NCI-H2196 (cell line): ENCODE results near the gene MLNR.

Experiments
- DNase-seq: peaks from one replicate; lab custom pipeline; 2025; ENCODE audit not compliant: unreplicated experiment; lab: John Stamatoyannopoulos, UW

The MLNR gene

DNA sequence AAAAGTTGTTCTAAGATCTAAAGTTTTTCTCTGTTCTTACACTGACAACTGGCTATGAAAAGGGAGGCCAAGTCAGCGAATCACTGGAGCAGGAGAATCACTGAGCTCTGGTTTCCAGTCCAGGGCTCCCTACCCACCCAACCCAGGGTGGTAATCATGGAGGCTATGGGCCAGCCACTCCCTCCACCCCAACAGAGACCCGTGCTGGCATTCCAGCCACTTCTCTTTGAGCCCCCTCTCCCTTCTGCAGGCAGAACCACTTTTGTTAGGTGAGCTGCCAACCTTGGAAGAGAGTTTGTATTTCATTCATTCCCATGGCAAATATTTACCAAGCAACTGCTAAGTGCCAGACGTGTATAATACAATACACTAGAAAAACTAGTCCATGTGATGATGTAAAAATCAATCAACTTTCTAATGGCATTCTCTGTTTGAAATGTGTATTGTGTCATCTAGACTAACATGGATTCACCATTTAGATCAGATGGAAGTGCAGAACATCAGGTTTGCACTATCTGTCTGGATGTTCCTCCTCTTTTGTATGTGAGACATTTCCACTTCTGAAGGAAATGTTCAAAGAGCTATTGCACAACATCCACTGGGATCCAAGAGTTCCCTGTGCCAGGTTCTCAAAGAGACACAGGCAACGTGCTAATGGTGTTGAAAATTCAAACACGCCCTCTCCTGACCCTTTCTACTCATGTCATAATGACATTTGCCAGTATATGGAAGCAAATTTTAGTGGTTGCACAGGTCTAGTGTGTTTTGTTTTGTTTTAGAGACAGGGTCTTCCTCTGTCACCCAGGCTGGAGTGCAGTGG, 5.3 kb downstream of the MLNR start:
- no peak for DNase-seq

DNA sequence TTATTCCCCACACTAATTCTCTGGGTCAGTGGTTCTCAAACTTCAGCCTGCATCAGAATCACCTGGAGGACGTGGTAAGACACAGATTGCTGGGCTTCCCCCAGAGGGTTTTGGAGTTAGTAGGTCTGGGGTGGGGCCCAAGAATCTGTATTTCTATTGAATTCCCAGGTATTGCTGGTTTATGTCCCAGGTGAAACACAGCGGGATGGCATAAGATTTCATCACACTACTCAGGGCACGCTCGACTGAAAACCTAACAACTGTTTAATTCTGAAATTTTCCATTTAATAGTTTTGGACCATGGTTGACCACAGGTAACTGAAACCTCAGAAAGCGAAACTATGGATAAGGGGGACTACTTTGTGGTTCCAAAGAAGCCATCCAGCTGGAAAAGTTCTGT, 6.5 kb downstream of the MLNR start:
- DNase-seq: no peak

DNA sequence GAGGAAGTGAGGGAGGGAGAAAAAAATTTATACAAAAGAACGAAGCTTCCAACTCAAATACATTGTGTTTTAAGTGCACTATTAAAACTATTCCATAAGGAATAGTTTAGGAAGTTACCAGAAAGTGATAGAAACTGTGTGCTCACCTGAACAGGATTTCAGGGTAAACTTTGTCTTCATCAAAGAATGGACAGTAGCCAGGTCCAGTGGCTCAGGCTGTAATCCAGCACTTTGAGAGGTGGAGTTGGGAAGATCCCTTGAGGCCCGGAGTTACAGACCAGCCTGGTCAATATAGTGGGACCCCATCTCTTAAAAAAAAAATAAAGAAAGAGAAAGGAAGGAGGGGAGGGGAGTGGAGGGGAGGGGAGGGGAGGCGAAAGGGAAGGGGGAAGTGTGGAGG, 14.6 kb downstream of the MLNR start:
- no peak for DNase-seq

DNA sequence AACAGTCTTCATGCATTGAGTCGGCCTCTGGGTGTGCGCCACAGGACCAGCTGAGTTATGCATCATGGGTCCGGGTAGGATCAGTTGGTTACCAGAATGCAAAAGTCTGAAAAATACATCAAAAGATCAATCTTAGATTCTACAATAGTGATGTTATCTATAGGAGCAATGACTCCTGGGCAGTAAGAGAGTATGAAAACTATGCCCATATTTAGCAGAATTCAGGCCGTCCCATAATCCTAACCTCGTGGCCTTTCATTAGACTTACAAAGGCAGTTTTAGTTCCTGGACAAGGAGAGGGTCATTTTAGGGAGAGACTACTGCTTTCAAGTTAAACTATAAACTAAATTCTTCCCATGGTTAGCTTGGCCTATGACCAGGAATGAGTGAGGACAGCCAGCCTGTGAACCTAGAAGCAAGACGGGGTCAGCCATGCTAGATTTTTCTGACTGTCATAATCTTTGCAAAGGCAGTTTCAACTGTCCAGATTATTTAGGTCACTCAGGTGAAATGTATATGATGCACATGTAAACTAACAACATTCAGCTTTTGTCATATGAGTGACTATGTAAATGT, 15.8 kb downstream of the MLNR start:
- no peak for DNase-seq

DNA sequence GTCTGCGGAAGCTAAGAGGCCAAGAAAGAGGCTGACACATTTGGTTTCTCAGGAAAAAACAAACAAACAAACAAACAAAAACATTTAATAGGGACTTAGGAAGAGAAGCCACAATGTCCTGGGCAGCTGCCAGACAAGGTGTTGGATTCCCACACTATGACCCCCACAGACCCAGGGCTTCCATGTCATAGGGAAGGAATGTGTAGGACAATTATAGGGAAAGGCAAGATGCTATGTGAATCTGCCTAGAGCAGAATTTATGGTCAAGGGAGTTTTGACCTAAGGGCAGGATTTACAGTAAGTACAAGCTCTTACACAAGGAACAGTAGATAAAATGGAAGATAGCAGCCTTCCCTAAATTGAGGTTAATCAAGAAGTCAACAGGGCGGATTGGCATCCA, 18.5 kb downstream of the MLNR start:
- DNase-seq: no peak

DNA sequence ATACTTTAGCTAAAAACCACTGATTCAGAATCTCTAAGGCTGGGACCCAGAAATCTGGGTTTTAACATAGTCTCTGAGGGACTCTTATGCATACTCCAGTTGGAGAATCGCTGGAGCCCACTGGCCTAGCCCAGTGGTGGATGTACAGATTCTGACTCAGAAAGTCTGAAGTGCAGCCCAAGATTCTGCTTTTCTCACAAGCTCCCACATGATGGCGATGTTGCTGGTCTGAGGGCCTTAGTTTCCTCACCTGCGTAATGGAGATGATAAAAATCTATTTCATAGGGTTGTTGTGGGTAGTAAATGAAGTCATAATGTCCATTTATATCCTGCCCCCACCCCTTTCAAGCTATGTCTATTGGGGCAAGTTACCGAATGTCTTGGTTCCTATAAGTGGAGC, 19.9 kb downstream of the MLNR start:
- DNase-seq: no peak

DNA sequence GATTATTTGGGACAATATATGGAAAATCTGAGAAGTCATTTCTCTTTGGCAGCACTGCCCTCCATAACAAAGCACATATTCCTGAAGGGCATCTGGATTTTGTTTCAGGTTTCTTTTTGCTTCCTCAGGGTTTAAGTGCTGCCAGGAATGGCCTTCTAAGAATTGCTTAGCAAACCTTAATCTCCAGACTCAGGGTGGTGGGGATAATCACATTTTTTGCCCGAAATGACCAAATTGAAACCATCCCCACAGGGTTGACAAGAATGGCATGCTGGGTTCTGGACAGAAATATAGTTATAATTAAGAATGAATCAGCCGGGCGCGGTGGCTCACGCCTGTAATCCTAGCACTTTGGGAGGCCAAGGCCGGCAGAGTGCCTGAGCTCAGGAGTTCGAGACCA, 21.2 kb downstream of the MLNR start:
- DNase-seq: no peak

DNA sequence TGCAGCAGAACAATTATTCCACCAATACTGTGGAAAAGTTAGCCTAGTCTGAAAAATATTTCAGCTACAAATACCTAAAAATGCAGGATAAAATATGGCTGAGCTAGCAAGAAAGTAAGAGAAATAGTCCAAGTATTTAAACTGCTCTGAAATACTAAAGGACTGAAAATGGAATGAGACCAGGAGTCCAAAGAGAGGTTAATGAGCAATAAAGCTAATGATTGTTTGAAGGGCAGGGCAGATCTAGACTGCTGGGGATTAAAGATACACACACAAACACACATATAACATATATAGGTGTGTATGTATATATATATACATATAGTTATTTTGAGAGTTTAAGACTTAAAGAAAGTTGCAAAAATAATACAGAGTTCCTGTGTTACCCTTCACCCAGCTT, 25.0 kb downstream of the MLNR start:
- DNase-seq: no peak

DNA sequence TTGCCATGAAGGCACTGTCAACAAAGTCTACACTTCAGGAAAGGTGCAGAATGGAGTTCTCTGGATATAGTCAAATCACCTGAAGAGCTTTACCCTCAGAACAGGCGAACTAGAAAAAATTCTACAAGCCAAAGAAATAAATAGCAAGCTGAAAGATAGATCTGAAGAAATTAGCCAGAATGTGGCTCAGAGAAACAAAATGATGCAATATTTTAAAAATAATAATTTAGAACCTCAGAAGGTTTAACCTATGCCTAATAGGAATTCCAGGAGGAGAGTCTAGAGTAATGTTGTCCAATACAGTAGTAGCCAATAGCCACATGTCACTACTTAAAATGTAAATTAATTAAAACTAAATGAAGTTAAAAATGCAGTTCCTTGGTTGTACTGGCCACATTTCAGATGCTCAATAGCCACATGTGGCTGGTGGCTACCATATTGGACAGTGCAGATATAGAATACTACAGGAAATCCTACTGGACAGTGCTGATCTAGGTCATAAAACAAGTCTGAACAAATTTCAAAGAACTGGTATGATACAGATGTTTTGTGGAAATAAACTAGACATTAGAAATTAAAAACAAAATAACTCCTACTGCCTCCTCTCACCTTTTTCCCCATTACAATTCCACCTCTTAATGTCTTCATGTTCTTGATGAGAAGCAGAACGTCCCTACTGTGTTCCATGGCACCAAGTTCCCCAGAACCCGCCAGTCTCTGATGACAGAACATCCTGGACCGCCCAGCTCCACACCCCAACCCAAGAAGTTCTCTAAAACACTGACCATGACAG, 26.9 kb downstream of the MLNR start:
- DNase-seq: no peak

DNA sequence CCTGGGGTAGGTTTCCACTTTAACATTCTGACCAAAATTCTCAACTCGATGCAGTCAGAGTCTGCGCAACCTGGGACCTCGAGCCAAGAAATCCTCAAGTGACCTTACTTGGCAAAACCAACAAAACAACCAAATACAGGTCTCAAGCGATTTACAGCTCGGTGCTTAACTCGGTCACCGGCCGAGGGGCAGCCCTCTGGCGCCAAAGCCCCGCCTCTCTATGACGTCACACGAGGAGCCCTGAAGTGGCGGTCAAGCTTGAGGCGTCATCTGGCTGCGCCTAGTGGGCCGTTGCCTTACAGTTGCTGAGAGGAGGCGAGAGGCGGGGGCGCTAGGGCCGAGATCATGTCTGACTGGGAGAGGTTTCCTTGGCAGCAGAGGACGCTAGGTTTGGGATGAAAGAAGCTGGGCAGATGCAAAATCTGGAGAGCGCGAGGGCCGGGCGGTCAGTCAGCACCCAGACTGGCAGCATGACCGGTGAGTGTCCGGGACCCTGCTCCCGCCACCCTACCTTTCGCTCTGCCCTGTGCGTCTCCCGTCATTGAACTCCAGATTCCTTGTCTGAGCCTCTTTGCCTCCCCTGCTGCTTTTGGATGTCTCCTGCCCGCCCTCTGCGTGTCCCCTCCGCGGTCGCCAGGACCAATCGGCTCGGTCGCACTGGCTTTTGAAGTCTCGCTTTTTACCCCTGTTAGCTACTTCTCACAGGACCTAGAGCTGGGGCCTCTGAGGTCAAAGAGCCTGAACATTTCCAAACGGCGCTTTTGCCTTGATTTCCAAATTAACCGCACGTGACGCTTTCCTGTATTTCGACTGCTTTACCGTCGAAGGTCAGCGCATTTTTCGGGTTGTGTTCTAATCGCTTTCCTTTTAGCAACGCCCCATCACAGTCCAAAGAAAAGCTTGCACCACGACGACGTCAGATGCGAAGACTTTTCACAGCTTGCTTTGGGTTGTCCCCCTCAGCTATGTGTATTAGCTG, 27.8 kb downstream of the MLNR start, which contains the start of gene CDADC1:
Gene CDADC1 (plus strand): TSS at position 283 of the 979 bp plus-strand sequence. CDS start 113 bp downstream, at position 396.
- DNase-seq: peak; percentile 90

DNA sequence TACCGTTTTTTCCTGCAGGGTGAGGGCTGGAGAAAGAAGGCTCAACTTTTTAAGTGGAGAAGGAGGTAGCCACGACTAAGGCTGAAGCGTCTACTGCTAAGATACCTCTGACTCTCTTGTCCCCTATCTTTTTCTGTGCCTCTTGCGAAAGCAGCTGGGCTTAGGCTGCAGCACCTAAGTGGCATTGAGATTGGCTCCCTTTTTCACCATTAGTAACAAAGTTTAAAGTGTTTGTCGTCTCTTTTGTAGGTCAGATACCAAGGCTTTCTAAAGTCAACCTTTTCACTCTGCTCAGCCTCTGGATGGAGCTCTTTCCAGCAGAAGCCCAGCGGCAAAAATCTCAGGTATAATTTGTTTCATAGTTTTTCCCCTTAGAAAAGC, 28.5 kb downstream of the MLNR start:
- DNase-seq: no peak

DNA sequence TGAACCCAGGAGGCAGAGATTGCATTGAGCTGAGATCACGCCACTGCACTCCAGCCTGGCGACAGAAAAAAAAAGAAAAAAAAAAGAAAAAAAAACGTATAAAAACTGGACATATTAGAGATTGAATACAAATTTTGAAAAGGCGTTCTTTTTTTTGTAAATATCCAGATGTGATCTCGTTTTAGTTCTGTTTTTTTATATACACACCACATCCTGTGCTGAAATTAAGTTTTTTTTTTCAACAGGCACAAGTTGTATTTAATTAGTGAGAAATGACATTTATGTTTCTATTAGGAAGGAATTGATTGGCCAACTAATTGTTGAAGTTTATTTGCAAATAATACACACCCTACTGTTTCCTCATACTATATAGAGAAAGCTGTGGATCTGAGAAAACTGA, 31.2 kb downstream of the MLNR start:
- DNase-seq: no peak

DNA sequence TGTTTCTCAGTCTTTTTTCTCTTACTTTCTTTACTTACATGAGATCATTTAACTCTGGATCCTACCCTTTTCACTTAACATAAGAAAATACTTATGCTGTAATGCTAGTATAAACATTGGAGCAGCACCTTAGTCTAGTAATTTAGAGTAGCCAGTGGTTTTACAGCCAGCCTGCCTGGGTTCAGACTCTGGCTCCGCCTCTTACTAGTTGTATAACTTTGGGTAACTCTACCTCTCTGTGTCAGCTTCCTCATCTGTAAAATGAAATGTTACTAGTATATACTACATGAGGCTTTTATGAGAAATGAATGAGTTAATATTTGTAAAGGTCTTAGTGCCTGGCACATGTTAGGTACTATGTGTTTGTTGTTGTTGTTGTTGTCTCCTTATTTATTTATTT, 33.2 kb downstream of the MLNR start:
- no peak for DNase-seq

DNA sequence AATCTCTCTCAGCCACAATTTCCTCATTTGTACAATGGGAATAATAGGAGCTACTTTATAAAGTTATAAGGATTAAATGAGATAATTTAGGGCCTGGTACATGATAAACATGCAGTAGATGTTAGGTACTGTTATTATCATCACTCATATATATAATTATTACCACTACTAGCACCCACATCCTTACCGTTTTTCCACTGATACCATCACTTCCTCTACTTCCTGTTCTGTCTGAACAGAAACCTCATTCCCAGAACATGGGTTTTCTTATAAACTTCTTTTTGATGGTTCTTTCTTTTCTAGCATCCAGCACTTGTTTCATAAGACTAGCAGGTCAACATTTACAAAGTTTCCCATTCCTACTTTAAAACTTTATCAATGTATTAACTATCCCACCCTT, 33.9 kb downstream of the MLNR start:
- no peak for DNase-seq

DNA sequence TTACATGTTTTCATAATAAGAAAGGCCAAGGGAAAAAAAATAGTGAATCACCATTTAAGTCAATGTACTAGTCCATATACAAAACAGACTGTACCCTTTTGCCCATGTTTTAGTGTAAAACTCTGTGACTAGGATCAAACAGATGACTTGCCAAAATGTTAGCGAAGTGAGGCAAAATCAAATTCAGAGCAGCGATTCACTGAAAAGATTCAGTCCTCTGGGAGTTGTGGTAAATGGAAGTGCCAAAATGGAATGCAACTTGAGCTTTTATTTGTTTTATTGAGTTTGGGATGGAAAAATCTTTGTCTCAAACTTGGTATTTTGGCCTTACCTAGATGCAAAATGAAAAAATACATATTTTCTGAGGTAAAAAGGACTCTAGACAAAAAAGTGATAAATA, 36.7 kb downstream of the MLNR start:
- DNase-seq: no peak

DNA sequence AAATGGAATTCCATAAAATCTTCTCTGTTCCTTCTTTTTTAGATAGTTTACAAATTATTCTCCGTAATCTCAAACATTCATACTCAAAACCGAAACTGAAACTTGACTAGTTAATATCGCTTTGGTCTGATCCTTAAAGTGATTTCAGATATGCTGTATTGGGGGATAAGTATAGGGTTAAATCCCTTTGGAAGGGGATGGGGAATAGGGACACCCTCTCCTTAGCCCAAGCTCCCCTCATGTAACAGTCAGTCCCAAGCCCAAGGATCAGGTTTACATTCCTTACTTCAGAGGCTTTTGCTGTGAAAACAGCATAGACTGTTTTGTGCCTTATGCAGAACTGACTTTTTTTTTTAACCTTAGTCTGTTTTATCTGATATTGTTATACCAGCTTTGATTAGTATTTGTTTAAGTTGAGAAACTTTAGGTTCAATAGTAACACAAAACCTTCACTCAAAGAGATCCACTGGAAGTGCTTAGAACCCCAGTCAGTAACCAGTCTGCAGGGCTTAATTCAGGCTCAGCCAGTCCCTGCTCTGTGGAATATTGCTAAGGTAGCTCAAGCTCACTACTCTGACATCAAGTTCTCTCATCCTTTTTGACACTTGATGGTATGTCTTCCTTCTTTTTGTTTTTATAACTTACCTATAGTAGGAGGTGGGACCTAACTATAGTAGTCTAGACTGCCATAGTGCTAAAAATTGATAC, 38.1 kb downstream of the MLNR start:
- no peak for DNase-seq

DNA sequence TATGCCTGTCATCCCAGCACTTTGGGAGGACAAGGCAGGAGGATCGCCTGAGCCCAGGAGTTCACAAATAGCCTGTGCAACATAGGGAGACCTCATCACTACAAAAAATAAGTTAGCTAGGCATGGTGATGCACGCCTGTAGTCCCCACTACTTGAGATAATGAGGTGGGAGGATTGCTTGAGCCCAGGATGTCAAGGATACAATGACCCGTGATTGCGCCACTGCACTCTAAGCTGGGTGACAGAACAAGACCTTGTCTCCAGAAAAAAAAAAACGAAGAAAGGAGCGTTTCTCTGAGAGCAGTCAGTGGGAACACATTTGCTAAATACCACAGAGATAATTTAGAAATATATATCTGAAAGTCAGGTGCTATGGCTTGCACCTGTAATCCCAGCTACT, 39.4 kb downstream of the MLNR start:
- no peak for DNase-seq

DNA sequence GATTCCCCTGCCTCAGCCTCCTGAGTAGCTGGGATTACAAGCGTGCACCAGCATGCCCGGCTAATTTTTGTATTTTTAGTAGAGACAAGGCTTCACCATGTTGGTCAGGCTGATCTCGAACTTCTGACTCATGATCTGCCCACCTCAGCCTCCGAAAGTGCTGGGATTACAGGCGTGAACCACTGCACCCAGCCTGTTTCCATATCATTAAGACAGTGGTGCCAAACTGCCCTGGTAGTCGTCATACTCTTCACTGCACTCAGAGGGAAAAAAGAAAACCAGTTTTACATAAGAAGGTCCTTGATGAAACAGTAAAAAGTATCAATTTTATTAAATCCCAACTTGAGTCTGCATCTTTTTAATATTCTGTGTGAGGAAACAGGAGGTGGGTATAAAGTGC, 42.5 kb downstream of the MLNR start:
- DNase-seq: no peak

DNA sequence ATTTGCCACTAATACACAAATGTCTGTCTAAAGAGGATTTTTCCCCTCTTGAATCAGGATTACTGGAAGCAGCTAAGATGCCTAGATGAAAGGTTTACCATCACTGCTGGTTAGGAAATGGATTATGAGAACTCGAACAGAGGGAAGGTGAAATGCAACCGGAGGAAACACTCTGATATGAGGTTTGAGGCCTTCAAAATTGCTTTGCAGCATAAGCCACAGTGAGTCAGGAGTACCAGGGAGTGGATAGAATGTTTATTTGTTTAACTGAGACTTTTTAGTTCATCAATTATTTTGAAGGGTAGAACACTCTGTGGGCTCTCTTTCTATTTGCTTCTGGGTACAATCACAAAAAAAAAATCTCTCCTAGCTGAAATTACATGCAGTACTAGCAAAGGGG, 45.7 kb downstream of the MLNR start:
- no peak for DNase-seq

DNA sequence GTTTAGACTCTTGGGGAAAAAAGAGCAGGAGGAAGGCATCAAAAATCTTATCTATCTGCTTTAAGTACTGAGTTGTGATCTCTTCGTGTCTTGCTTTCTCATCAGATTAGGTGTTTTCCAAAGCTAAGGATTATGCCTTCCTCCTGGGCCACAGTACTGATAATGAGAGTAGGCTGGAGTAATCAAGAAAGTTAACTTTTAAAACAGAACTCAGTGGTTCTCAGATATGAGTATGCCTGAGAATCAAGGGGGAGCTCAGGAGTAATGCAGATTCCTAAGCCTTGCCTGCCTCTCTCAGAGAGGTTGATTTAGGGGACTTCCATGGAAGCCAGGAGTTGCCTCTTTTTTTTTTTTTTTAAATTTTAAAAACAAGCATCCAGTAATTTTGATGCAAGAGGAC, 51.1 kb downstream of the MLNR start:
- no peak for DNase-seq
